HepG2 (cell line): ENCODE measurements around the gene COMMD4. TPM values are rescaled to one million over a fixed set of nuclear protein-coding genes. Genes with fewer than 3 reads are reported as not detected.

Source experiments
- CTCF ChIP-seq: sonication (generic); formaldehyde crosslinking; IDR thresholded peaks from 2 replicates; pipeline ENCODE4 v1.5.0; 2020; ENCODE audit warnings: mild to moderate bottlenecking, missing genetic modification reagents, moderate library complexity
- DNMT3B ChIP-seq: conservative IDR thresholded peaks from 2 replicates; pipeline ENCODE4 v1.6.1; 2016; ENCODE audit warnings: missing biosample characterization, control low read depth
- EHMT2 ChIP-seq: fragments of 200-600 bp; sonication (generic); IDR thresholded peaks from 2 replicates; pipeline ENCODE4 v1.7.0; 2017; ENCODE audit warnings: antibody characterized with exemption, low read depth, low read length, borderline replicate concordance
- FOXC1 ChIP-seq: sonication (generic); formaldehyde crosslinking; IDR thresholded peaks from 2 replicates; pipeline ENCODE4 v1.8.0; 2022; ENCODE audit warnings: mild to moderate bottlenecking, missing genetic modification reagents, borderline replicate concordance
- MAFK ChIP-seq, 2 experiments: IDR thresholded peaks in 1 of 2; conservative IDR thresholded peaks in 1 of 2; 2 replicates each; pipeline ENCODE4 v1.6.1; 2011; ENCODE audit warnings: improper control_type of control experiment in 2 of 2, low read length in 2 of 2
- MEIS2 ChIP-seq: sonication (generic); formaldehyde crosslinking; IDR thresholded peaks from 2 replicates; pipeline ENCODE4 v1.9.0; 2021; ENCODE audit warnings: mild to moderate bottlenecking, missing genetic modification reagents
- PITX1 ChIP-seq: sonication (generic); formaldehyde crosslinking; IDR thresholded peaks from 2 replicates; pipeline ENCODE4 v1.5.1; 2020; ENCODE audit warnings: mild to moderate bottlenecking, missing genetic modification reagents
- POLR2AphosphoS5 ChIP-seq: IDR thresholded peaks from 2 replicates; pipeline ENCODE4 v1.6.1; 2012; ENCODE audit warnings: low read depth, low read length
- RFXANK ChIP-seq: IDR thresholded peaks from 2 replicates; pipeline ENCODE4 v1.6.1; 2016
- SP2 ChIP-seq: sonication (generic); formaldehyde crosslinking; IDR thresholded peaks from 2 replicates; pipeline ENCODE4 v1.5.1; 2020; ENCODE audit warnings: mild to moderate bottlenecking, missing genetic modification reagents
- TEAD3 ChIP-seq: optimal IDR thresholded peaks from 2 replicates; pipeline ENCODE3; 2016; ENCODE audit warnings: borderline replicate concordance
- TFDP1 ChIP-seq: IDR thresholded peaks from 2 replicates; pipeline ENCODE4 v1.6.1; 2016; ENCODE audit warnings: missing compliant biosample characterization, missing genetic modification reagents, borderline replicate concordance
- USF2 ChIP-seq, 2 experiments: sonication (generic) in 1 of 2; formaldehyde crosslinking in 1 of 2; IDR thresholded peaks; 2 replicates each; pipeline versions ENCODE4 v1.5.1 to v1.6.1; 2011 to 2020; ENCODE audit warnings: borderline replicate concordance in 1 of 2, low read depth in 1 of 2, low read length in 1 of 2, mild to moderate bottlenecking in 1 of 2, missing genetic modification reagents in 1 of 2, moderate library complexity in 1 of 2
- ZBTB8A ChIP-seq: sonication (generic); formaldehyde crosslinking; IDR thresholded peaks from 2 replicates; pipeline ENCODE4 v1.4.0; 2020; ENCODE audit warnings: mild to moderate bottlenecking, low read depth, missing genetic modification reagents, borderline replicate concordance
- ZFY ChIP-seq: sonication (generic); formaldehyde crosslinking; IDR thresholded peaks from 2 replicates; pipeline ENCODE4 v1.4.0; 2020; ENCODE audit warnings: missing genetic modification reagents
- ZNF124 ChIP-seq: sonication (generic); formaldehyde crosslinking; IDR thresholded peaks from 2 replicates; pipeline ENCODE4 v1.4.0; 2020; ENCODE audit warnings: missing genetic modification reagents
- ZNF256 ChIP-seq: sonication (generic); formaldehyde crosslinking; conservative IDR thresholded peaks from 2 replicates; pipeline ENCODE4 v1.4.0; 2020; ENCODE audit warnings: missing genetic modification reagents
- ZNF331 ChIP-seq: sonication (generic); formaldehyde crosslinking; IDR thresholded peaks from 2 replicates; pipeline ENCODE4 v1.4.0; 2020; ENCODE audit warnings: missing genetic modification reagents
- ZNF75D ChIP-seq: sonication (generic); formaldehyde crosslinking; IDR thresholded peaks from 2 replicates; pipeline ENCODE4 v1.8.1; 2023; ENCODE audit warnings: missing genetic modification reagents, mild to moderate bottlenecking, borderline replicate concordance
- ZNF768 ChIP-seq: sonication (generic); formaldehyde crosslinking; IDR thresholded peaks from 2 replicates; pipeline ENCODE4 v1.4.0; 2020; ENCODE audit warnings: missing genetic modification reagents
- ZNF883 ChIP-seq: sonication (generic); formaldehyde crosslinking; IDR thresholded peaks from 2 replicates; pipeline ENCODE4 v1.5.1; 2020; ENCODE audit warnings: mild to moderate bottlenecking, missing genetic modification reagents; ENCODE audit errors: not compliant biosample characterization
- polyA plus RNA-seq, 8 experiments: library from polyadenylated mRNA; depleted of rRNA in 3 of 8; stranded (reverse) in 7 of 8; unstranded in 1 of 8; fragments of >200 nt; fragmentation: Illumina TruSeq in 4 of 8; extraction: Trizol in 4 of 8; gene quantifications; 2 replicates each; pipeline versions ENCODE4 v1.2.1 to v1.2.3, GENCODE V29; 2011 to 2016; ENCODE audit warnings: low read depth in 4 of 8, missing spikeins in 1 of 8, mixed read lengths in 1 of 8; ENCODE audit not compliant: insufficient read depth in 1 of 8
- total RNA-seq, 5 experiments: library from RNA; depleted of rRNA; stranded (reverse); fragments of >200 nt; fragmentation: Illumina TruSeq; extraction: Trizol; gene quantifications; 2 replicates each; pipeline ENCODE4 v1.2.3, GENCODE V29; 2016; ENCODE audit warnings: low read depth in 1 of 5
- TF ChIP-seq, protein P1 (sequence below): sonication (generic); formaldehyde crosslinking; IDR thresholded peaks from 2 replicates; pipeline ENCODE4 v1.4.0; 2020; ENCODE audit warnings: missing genetic modification reagents, borderline replicate concordance

The COMMD4 gene
- total and polyA plus RNA-seq, 2 of the 13 experiments (the other 11 are each of a cell fraction or from before 2014, with no cell fraction given), result 45.8 to 89.9 TPM

DNA sequence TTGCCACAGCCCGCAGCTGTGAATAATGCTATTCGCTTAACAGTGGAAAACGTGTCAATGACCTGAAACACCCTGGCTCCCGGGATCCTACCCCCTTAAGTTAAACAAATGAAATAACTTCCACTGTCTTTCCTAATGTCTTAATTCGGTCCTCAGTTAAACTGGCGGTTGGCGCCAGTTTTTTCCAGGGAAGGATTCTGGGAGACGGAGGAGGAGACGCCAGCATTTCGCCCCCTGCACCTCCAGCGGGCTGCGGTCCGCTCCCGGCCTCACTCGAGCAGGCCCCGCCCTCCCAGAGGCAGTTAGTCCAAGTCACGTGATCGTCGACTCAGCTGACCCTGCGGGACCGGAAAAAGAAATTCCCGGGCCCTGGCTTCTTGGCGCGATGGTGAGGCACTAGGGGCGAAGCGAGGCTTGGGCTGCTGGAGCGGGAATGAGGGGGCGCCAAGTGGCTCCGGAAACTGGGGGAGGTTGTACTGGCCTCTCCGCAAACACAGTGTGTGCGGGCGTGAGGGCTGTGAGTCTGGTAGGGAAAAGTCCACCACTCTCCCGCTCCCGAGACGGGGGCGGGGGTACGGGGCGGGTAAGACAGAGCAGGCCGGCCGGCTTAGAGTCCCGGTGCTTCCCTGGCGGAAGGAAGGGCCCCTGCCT lies at the start of gene COMMD4 (continued):
- peak; percentile 29; the same call in 1 of the 2 replicates for TF ChIP-seq CTCF (CRISPR knock-in tag)
- TF ChIP-seq SP2 (CRISPR knock-in tag), result no peak
- TF ChIP-seq TEAD3, result peak; percentile 65
- TF ChIP-seq FOXC1 (CRISPR knock-in tag), result peak; percentile 29; the same call in 1 of the 2 replicates
- TF ChIP-seq EHMT2, result no peak
- TF ChIP-seq ZNF331 (CRISPR knock-in tag), result peak; percentile 83
- TF ChIP-seq POLR2AphosphoS5, result peak; percentile 72
- TF ChIP-seq MEIS2 (CRISPR knock-in tag), result no peak
- TF ChIP-seq ZNF124, result peak; percentile 56; the same call in 1 of the 2 replicates
- no peak for TF ChIP-seq MAFK (conservative IDR thresholded peaks at IDR 0.05 in 1 of 2, IDR thresholded peaks at IDR 0.05 in 1 of 2; ENCODE audit: low read length in 2 of 2)
- TF ChIP-seq ZNF768 (CRISPR knock-in tag), result no peak
- TF ChIP-seq PITX1 (CRISPR knock-in tag), result peak; percentile 27; the same call in 1 of the 2 replicates
- 0 out of 2 replicates have a peak, but pooled peaks have one; percentile 30 for TF ChIP-seq ZNF256 (CRISPR knock-in tag)
- TF ChIP-seq RFXANK, result peak; percentile 62; the same call in 1 of the 2 replicates
- TF ChIP-seq, protein P1, sequence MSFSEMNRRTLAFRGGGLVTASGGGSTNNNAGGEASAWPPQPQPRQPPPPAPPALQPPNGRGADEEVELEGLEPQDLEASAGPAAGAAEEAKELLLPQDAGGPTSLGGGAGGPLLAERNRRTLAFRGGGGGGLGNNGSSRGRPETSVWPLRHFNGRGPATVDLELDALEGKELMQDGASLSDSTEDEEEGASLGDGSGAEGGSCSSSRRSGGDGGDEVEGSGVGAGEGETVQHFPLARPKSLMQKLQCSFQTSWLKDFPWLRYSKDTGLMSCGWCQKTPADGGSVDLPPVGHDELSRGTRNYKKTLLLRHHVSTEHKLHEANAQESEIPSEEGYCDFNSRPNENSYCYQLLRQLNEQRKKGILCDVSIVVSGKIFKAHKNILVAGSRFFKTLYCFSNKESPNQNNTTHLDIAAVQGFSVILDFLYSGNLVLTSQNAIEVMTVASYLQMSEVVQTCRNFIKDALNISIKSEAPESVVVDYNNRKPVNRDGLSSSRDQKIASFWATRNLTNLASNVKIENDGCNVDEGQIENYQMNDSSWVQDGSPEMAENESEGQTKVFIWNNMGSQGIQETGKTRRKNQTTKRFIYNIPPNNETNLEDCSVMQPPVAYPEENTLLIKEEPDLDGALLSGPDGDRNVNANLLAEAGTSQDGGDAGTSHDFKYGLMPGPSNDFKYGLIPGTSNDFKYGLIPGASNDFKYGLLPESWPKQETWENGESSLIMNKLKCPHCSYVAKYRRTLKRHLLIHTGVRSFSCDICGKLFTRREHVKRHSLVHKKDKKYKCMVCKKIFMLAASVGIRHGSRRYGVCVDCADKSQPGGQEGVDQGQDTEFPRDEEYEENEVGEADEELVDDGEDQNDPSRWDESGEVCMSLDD (CRISPR knock-in tag), result 0 out of 2 replicates have a peak, but pooled peaks have one; percentile 28
- TF ChIP-seq ZNF75D (CRISPR knock-in tag), result no peak
- no peak for TF ChIP-seq ZBTB8A (CRISPR knock-in tag)
- TF ChIP-seq TFDP1 (CRISPR knock-in tag), result peak; percentile 98
- peak; percentile 92 for TF ChIP-seq ZFY
- peak; percentile 31 for TF ChIP-seq ZNF883 (CRISPR knock-in tag)
- TF ChIP-seq DNMT3B (CRISPR knock-in tag), result no peak
- peak; percentile 96 for TF ChIP-seq USF2 (IDR thresholded peaks at IDR 0.05; ENCODE audit: low read depth, low read length)
- TF ChIP-seq USF2 (CRISPR knock-in tag; IDR thresholded peaks at IDR 0.05; ENCODE audit: borderline replicate concordance), result peak; percentile 99; the same call in 1 of the 2 replicates
